Measurements from ENCODE around the gene HPN.
"Not testable (repeated sequence)": the region's sequence is repeated elsewhere in the genome, so short reads cannot be mapped to it uniquely, and the experiment has no call there.

GRCh38 chr19:35029275-35029736, 12.2 kb upstream of the HPN start:
- not testable (repeated sequence) for TF ChIP-seq POLR2A (IDR thresholded peaks at IDR 0.05)
- TF ChIP-seq, protein P1, sequence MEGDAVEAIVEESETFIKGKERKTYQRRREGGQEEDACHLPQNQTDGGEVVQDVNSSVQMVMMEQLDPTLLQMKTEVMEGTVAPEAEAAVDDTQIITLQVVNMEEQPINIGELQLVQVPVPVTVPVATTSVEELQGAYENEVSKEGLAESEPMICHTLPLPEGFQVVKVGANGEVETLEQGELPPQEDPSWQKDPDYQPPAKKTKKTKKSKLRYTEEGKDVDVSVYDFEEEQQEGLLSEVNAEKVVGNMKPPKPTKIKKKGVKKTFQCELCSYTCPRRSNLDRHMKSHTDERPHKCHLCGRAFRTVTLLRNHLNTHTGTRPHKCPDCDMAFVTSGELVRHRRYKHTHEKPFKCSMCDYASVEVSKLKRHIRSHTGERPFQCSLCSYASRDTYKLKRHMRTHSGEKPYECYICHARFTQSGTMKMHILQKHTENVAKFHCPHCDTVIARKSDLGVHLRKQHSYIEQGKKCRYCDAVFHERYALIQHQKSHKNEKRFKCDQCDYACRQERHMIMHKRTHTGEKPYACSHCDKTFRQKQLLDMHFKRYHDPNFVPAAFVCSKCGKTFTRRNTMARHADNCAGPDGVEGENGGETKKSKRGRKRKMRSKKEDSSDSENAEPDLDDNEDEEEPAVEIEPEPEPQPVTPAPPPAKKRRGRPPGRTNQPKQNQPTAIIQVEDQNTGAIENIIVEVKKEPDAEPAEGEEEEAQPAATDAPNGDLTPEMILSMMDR (IDR thresholded peaks at IDR 0.05), result not testable (repeated sequence)

Measured in tibial nerve (tissue), 3 donors.